Epidermal melanocyte (primary cell): ENCODE measurements around the gene ZMIZ1.

Experiments
- DNase-seq: peaks from one replicate; pipeline ENCODE4 v3.0.0; 2011; ENCODE audit warnings: low spot score; ENCODE audit not compliant: insufficient read length

ZMIZ1 gene

DNA sequence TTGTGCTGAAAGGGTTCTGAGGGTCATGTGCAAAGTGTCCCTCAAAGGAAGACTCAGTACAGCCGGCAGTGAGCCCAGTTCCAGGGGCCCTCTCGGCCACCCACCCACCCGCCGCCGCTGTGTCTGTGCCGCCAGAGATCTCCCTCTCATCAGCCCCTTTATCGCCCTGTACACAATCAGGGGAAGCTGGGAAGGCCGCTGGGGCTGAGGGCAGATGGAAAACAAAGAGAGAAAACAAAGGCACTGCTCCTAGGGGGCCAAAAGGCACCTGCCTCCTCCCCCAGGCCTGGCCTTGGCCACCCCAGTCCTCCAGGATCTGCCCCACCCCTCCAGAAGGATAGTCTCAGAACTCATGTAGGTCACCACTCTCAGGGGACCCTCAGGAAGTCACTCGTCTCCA lies 67.0 kb downstream of the ZMIZ1 start:
- no peak for DNase-seq

- no peak for DNase-seq
Observed at GRCh38 chr10:79136236-79137005, 67.7 kb downstream of the ZMIZ1 start.

DNA sequence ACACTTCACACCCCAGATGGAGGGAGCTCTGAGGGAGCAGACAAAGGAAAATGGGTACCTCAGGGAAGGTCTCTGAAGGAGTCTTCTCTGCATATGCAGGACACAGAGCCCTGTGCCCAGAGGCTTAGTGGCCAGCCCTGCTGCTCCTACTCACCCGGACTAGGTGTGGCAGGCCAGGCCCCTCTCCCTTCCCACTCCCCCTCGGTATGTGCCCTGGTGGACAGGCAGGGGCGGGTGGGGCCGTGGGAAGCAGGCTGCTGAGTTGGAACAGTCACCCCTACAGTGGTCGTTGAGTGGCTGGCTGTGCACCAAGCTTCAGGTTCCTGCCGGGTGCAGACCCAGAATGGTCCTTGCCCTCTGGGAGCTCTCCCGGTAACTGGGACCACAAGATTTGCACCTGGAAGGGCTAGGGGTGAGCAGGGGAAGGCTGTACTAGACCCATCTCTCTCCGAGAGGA lies 68.6 kb downstream of the ZMIZ1 start:
- no peak for DNase-seq

GRCh38 chr10:79137826-79138225 lies 69.1 kb downstream of the ZMIZ1 start:
- no peak for DNase-seq

DNA sequence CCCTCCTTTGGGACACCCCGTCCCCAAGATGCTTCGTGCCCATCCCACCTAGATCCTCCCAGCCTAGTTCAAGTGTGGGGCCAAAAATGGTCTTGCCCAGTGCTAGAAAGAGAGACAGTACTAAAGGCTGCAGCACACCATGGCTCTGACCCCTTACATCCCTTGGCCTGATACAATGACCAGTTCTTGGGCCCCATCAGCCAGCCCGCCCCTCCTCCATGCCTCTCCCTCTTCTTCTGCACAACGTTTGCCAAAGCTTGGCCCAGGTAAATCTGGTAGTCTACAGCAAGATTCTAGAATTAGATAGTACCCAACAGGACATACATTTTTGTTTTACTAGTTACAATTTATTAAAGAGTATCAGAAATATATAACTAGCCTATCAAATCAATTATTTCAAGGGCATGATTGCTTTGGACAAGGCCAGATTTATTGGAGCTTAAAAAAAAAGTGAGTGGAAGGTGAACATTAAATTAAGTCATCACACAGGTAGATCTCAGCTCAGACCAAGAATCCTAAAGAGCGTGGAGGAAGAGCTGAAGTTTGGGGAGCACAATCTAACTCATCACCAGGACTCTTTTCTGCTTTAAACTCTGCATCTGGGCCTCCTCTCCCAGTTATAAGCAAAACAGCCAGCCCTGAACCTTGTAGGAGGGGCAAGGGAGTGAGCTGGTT lies 69.8 kb downstream of the ZMIZ1 start:
- DNase-seq, result no peak

DNA sequence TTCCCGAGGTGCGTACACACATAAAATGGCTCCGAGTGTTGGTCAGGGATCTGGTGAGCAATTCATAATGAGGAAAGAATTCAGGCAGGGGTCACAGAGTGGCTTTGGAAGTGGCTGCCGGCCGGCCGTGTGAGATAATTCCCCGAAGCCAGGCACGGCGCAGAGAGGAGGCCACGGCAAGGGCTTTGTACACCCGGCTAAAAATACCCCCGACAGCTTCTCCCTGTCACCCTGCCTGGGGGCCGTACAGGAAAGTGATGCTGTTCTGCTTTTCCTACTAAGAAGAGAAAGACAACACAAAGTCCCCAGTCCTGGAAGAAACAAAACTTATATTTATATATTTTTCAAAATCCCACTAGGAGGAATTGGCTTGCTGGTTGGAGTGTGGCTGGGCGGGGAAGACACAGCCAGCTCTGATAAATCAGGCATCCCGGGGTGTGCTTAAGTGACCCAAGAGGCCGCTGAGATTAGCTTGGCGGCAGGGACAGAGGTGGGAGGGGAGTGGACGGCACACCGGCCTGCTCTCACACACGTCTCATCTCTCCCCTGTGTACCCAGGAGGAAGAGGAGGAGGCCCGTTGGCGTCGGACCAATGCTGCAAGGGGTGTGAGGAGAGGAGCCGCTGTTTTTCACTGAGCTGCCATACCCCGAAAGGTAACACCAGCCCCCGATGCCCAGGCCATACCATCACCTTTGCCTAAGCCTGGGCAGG lies 70.5 kb downstream of the ZMIZ1 start:
- no peak for DNase-seq

- DNase-seq, result no peak
Observed at GRCh38 chr10:79140085-79140793, 71.5 kb downstream of the ZMIZ1 start.

DNA sequence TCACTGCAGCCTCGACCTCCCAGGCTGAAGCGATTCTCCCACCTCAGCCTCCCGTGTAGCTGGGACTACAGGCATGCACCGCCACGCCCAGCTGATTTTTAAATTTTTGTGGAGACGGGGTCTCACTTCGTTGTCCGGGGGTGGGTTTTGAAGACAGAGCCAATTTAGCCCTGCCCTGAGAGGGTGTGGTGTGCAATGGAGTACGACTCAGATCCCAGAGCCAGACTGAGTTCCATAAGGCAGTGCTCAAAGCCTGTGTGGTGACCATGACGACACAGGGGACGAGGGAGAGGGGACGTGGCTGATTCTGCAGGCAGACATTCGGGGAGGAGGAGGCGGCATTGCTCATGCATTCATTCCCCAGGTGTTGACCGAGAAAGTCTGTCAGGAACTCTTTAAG lies 72.1 kb downstream of the ZMIZ1 start:
- no peak for DNase-seq

GRCh38 chr10:79142064-79142491 lies 73.3 kb downstream of the ZMIZ1 start:
- DNase-seq, result no peak

DNA sequence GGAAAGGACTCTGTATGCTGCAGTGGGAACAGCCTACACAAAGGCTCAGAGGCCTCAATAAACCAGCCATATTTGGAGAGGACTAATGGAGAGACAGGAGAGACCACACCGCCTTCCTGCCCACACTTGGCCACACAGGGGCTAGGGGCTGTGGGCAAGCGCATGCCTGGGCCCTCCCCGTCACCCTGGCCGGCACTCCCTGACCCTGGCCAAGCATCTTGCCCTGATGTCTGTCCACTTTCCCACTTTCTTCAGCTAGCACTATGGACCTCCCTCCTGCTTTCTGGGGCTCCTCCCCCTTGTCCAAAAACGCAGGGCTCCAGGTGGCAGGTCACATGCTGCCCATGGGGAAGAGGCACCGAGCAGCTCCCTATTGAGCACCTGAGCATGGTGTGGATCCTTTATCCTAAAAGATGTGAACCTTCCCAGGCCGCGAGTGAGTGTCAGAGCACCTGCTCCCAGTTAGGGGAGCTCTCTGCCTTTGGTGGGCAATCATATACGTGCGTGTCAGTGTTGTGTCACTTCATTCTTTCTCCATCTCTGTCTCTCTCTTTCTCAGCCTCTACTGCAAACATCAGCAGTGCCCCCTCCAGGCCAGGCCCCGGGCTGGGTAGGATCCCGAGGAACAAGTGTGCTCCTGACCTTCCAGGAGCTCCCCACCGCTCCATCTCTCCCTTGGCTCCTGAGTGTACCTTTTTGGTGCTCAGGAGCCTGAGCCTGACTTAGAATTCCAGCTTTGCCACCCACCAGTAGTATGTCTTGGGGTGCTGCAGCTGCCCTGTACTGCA lies 74.0 kb downstream of the ZMIZ1 start:
- no peak for DNase-seq

GRCh38 chr10:79143879-79144278 lies 75.1 kb downstream of the ZMIZ1 start:
- DNase-seq, result no peak

DNA sequence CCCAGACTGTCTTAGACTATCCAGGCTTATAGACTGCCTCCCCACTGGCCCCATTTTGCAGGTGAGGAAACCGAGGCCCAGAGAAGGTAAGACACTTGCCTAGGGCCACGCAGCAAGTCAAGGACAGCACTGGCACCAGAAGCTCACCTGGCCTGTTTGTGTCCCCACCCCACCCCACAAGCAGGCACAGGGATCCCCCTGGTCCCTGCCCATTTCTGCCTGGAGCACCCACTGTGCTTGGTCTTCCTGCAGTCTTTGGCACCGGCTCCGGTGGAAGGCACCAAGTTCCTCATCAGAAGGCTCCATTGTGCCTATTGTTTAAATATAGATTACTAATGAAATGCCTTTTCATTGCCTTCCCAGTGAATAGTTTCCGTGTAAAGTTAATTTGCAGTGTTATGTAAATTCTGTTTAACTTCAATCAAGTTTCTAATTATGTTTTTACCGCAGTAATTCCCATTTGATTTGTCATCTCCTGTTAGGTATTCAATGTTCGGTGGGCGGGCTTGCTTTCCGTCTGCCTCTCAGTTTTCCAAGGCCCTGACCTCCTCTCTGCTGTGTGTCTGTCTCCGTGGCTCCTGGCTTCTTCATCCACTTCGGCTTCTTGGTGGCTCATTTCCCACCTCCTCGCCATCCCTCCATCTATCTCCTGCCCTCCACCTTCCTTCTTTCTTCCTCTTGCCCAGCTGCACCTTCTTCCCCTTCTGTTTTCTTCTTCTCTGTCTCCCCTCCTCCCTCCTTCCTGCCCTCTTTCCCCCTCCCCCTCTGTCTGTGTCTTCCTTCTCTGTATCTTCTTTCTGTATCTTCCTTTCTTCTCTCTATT lies 75.8 kb downstream of the ZMIZ1 start:
- DNase-seq, result no peak

GRCh38 chr10:79145174-79145483 lies 76.4 kb downstream of the ZMIZ1 start:
- DNase-seq, result no peak

- no peak for DNase-seq
Observed at GRCh38 chr10:79145517-79146470, 77.0 kb downstream of the ZMIZ1 start.

GRCh38 chr10:79146611-79147130 lies 77.9 kb downstream of the ZMIZ1 start:
- DNase-seq, result no peak

DNA sequence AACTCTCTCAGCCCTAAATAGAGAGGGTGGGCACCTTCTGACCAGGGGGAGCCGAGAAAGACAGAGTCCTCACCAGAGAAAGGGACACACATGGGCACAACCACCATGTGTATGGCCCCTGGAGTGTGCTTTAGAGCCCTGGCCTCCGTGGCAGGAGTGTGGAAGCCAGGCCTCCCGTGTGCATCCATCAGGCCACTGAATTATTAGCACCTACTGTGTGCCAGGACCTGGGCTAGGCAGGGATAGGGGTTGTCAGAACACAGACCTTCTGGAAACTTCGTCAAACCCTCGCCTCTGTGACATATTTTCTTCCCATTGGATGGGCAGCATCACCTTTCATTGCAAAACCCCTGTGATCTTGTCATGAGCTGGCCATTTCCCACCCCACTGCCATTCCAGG lies 78.5 kb downstream of the ZMIZ1 start:
- no peak for DNase-seq

DNA sequence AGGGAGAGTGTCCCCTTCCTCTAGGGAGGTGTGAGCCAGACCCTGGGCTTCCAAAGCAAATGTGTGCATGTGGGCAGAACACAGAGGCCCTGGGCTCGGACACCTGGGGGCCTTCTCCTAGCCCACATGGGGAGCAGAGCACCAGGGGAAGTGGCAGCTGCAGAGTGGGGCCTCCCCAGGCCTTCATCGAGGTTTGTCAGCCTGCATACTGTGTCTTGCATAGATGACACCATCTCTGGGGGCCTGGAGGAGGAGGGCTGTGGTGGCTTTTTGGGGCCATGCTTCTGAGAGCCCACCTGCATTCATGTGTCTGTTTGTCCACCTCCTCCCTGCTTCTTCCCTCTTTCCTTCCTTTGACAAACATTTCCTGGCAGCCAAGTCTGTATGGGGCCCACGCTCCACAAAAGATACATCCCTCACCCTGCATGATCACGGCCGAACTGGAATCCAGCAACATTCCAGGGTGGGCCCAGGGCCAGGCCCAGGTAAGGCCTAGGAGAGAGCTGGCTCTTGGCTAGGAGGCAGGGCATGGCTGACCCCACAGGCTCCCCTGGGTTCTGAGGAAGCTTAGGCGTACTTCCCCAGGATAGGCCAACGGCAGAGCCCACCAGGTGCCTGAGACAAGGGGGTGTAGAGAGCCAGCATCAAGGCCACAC lies 79.2 kb downstream of the ZMIZ1 start:
- no peak for DNase-seq
